ENCODE data around the gene NREP.

NREP gene

DNA sequence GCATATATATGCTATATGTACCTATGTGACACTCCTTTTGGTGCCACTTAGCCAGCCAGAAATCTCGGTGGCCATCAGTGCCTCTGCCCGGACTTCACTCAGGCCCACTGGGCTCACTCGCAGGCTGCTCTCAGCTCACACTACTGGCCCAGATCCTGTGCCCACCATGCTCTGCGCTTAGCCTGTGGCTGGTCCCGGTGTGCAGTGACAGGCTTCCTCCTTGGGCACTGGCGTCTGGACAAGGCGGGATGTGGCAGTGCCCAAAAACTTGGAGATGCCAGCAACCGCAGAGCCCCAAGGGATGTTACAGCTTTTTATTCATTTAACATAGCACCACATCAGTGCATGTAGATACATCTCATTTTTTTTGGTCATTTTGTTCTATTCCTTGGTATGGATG is 77.4 kb downstream of the NREP start:
- H3K4me3 ChIP-seq (ENCODE audit: low read depth, low read length) = no peak overlapping the region
- TF ChIP-seq, protein P1, sequence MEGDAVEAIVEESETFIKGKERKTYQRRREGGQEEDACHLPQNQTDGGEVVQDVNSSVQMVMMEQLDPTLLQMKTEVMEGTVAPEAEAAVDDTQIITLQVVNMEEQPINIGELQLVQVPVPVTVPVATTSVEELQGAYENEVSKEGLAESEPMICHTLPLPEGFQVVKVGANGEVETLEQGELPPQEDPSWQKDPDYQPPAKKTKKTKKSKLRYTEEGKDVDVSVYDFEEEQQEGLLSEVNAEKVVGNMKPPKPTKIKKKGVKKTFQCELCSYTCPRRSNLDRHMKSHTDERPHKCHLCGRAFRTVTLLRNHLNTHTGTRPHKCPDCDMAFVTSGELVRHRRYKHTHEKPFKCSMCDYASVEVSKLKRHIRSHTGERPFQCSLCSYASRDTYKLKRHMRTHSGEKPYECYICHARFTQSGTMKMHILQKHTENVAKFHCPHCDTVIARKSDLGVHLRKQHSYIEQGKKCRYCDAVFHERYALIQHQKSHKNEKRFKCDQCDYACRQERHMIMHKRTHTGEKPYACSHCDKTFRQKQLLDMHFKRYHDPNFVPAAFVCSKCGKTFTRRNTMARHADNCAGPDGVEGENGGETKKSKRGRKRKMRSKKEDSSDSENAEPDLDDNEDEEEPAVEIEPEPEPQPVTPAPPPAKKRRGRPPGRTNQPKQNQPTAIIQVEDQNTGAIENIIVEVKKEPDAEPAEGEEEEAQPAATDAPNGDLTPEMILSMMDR (conservative IDR thresholded peaks at IDR 0.05; ENCODE audit: low read depth, low read length) = no peak
- DNase-seq (ENCODE audit: low read depth) = no peak

Data from choroid plexus epithelial cell (primary cell).